GM12878 (cell line): ENCODE data around the gene LRRC74B. TPM values are rescaled to one million over a fixed set of nuclear protein-coding genes. Genes with fewer than 3 reads are reported as not detected.

ENCODE experiments used
- ATAC-seq: fragments of 200-7000 bp; cut with Tn5 transposase; 3 replicates; pipeline ENCODE4 v1.9.1; 2020; ENCODE audit warnings: mild to moderate bottlenecking, moderate library complexity
- BruUV-seq: library from RNA; stranded (reverse); fragments of 400-500 nt; replicated peaks from 2 replicates; lab custom pipeline; 2021; lab: Mats Ljungman, UMichigan
- CTCF ChIA-PET: fragments of 300-600 bp; sonication (Branson Sonifier 250); formaldehyde crosslinking; extraction: SDS; loops from one replicate; lab custom pipeline; 2021; ENCODE audit warnings: inconsistent platforms; lab: Yijun Ruan, JAX
- POLR2A ChIA-PET: fragments of 350-600 bp; formaldehyde crosslinking; extraction: SDS; loops from one replicate; lab custom pipeline; 2021; ENCODE audit warnings: inconsistent platforms; lab: Charles Lee
- RAD21 ChIA-PET: fragments of 300-600 bp; sonication (Branson Sonifier 250); formaldehyde crosslinking; loops from one replicate; lab custom pipeline; 2023; ENCODE audit warnings: antibody characterized with exemption; ENCODE audit not compliant: unreplicated experiment; lab: Charles Lee
- SMC1A ChIA-PET: fragments of 300-600 bp; sonication (Branson Sonifier 250); formaldehyde crosslinking; loops from one replicate; lab custom pipeline; 2023; ENCODE audit not compliant: unreplicated experiment, uncharacterized antibody; lab: Charles Lee
- DNase-seq: peaks from one replicate; pipeline ENCODE4 v3.0.0-alpha.2; 2011; ENCODE audit warnings: low read depth, low spot score
- FAIRE-seq: peaks from 3 replicates; lab custom pipeline; 2011; peaks lifted over from hg19 to GRCh38; lab: Jason Lieb, UNC
- H2AFZ ChIP-seq: 2 replicates; pipeline ENCODE4 v1.6.0; 2011; ENCODE audit warnings: low read depth, low read length, control low read depth; ENCODE audit not compliant: control insufficient read depth
- H3K27ac ChIP-seq: 2 replicates; pipeline ENCODE4 v1.5.1; 2011; ENCODE audit warnings: control low read depth; ENCODE audit not compliant: control insufficient read depth, insufficient read depth
- H3K27me3 ChIP-seq, 2 experiments: replicated peaks in 1 of 2; 2 replicates each; pipeline versions ENCODE4 v1.6.0 to v1.6.1; 2011; ENCODE audit warnings: low read length in 1 of 2; ENCODE audit not compliant: control insufficient read depth in 2 of 2, insufficient read depth in 2 of 2
- H3K36me3 ChIP-seq, 2 experiments: 2 replicates each; pipeline ENCODE4 v1.5.1; 2011; ENCODE audit warnings: low read length in 1 of 2; ENCODE audit not compliant: control insufficient read depth in 2 of 2, insufficient read depth in 2 of 2
- H3K4me1 ChIP-seq: 2 replicates; pipeline ENCODE4 v1.6.1; 2011; ENCODE audit warnings: mild to moderate bottlenecking, low read length, moderate library complexity, mixed read lengths; ENCODE audit not compliant: control insufficient read depth, insufficient read depth
- H3K4me2 ChIP-seq: 2 replicates; pipeline ENCODE4 v1.6.0; 2011; ENCODE audit warnings: control low read depth; ENCODE audit not compliant: control insufficient read depth, insufficient read depth
- H3K4me3 ChIP-seq: fragments of 200-600 bp; sonication (generic); 2 replicates; pipeline ENCODE4 v1.5.1; 2016
- H3K79me2 ChIP-seq: 2 replicates; pipeline ENCODE4 v1.6.0; 2011; ENCODE audit warnings: low read length; ENCODE audit not compliant: control insufficient read depth, insufficient read depth
- H3K9ac ChIP-seq: 2 replicates; pipeline ENCODE4 v1.8.0; 2011; ENCODE audit warnings: low read length, control low read depth, mixed read lengths; ENCODE audit not compliant: control insufficient read depth, insufficient read depth
- H3K9me3 ChIP-seq: replicated peaks from 3 replicates; pipeline ENCODE4 v1.5.1; 2011; ENCODE audit warnings: mild to moderate bottlenecking, low read length; ENCODE audit not compliant: control insufficient read depth, insufficient read depth
- H4K20me1 ChIP-seq: 2 replicates; pipeline ENCODE4 v1.6.0; 2011; ENCODE audit not compliant: control insufficient read depth, insufficient read depth
- ASH2L ChIP-seq: fragments of 300-600, 200-600 bp; sonication (generic); IDR thresholded peaks from 2 replicates; pipeline ENCODE4 v1.6.1; 2017; ENCODE audit warnings: low read depth, mild to moderate bottlenecking, borderline replicate concordance
- BACH1 ChIP-seq: fragments of 450-650 bp; IDR thresholded peaks from 2 replicates; pipeline ENCODE4 v1.6.1; 2017; ENCODE audit warnings: mild to moderate bottlenecking, borderline replicate concordance
- CHD2 ChIP-seq: IDR thresholded peaks from 2 replicates; pipeline ENCODE4 v1.6.1; 2011; ENCODE audit warnings: low read depth, low read length, improper control_type of control experiment, borderline replicate concordance
- E2F4 ChIP-seq: IDR thresholded peaks from 2 replicates; pipeline ENCODE4 v1.6.1; 2012; ENCODE audit warnings: low read depth, low read length, improper control_type of control experiment
- GATAD2B ChIP-seq: fragments of 450-650 bp; conservative IDR thresholded peaks from 2 replicates; pipeline ENCODE4 v1.6.1; 2017; ENCODE audit warnings: low read depth, mild to moderate bottlenecking, moderate library complexity
- KDM1A ChIP-seq: fragments of 200-600 bp; sonication (generic); IDR thresholded peaks from 2 replicates; pipeline ENCODE4 v1.6.1; 2016; ENCODE audit warnings: borderline replicate concordance
- MYB ChIP-seq: fragments of 150-350 bp; IDR thresholded peaks from 2 replicates; pipeline ENCODE4 v1.6.1; 2014; ENCODE audit warnings: mild to moderate bottlenecking, low read depth, low read length, borderline replicate concordance
- NR2F1 ChIP-seq: fragments of 450-650 bp; conservative IDR thresholded peaks from 2 replicates; pipeline ENCODE4 v1.6.1; 2017; ENCODE audit warnings: mild to moderate bottlenecking
- PML ChIP-seq: IDR thresholded peaks from 2 replicates; pipeline ENCODE4 v1.6.1; 2012; ENCODE audit warnings: low read length, inconsistent platforms
- RAD51 ChIP-seq: fragments of 450-650 bp; IDR thresholded peaks from 2 replicates; pipeline ENCODE4 v1.6.1; 2016; ENCODE audit warnings: moderate library complexity, mild to moderate bottlenecking, inconsistent platforms
- SRF ChIP-seq, 2 experiments: IDR thresholded peaks; 2 replicates each; pipeline ENCODE4 v1.6.1; 2011; ENCODE audit warnings: low read depth in 2 of 2, low read length in 2 of 2, mild to moderate bottlenecking in 1 of 2, moderate library complexity in 1 of 2
- SUZ12 ChIP-seq: fragments of 200-600 bp; sonication (generic); IDR thresholded peaks from one replicate; pipeline ENCODE4 v1.6.1; 2018; ENCODE audit warnings: antibody characterized with exemption, mild to moderate bottlenecking; ENCODE audit not compliant: unreplicated experiment
- YBX1 ChIP-seq: fragments of 450-650 bp; IDR thresholded peaks from 2 replicates; pipeline ENCODE4 v1.6.1; 2016; ENCODE audit warnings: antibody characterized with exemption
- ZNF687 ChIP-seq: fragments of 450-650 bp; IDR thresholded peaks from 2 replicates; pipeline ENCODE4 v1.6.1; 2017; ENCODE audit warnings: mild to moderate bottlenecking, moderate library complexity
- ZZZ3 ChIP-seq: IDR thresholded peaks from 2 replicates; pipeline ENCODE4 v1.6.1; 2011; ENCODE audit warnings: low read depth; ENCODE audit not compliant: control insufficient read depth, insufficient read length
- WGBS: methylation state at CpG from one replicate; pipeline ENCODE4 v1.1.6; 2016; ENCODE audit warnings: low lambda C conversion rate; ENCODE audit not compliant: insufficient replicate concordance, insufficient coverage; ENCODE audit errors: missing lambda C conversion rate; 5-methylcytosine and 5-hydroxymethylcytosine counted together
- in situ Hi-C: fragments of 300-500 bp; cut with MboI; formaldehyde crosslinking; loops from 9 replicates; pipeline ENCODE4 v1.14.3; 2018; ENCODE audit warnings: mixed read lengths
- intact Hi-C: fragments of 100-400 bp; cut with micrococcal nuclease; formaldehyde crosslinking; loops from one replicate; pipeline ENCODE4 v1.14.2; 2022; ENCODE audit not compliant: unreplicated experiment
- polyA plus RNA-seq, 11 experiments: library from polyadenylated mRNA; depleted of rRNA in 4 of 11; unstranded in 6 of 11; stranded (reverse) in 5 of 11; fragments of >200 nt; fragmentation: Nextera tagmentation in 4 of 11; fragmentation: Illumina TruSeq in 1 of 11; extraction: Ambion mirVana in 4 of 11; extraction: Trizol in 1 of 11; gene quantifications; 1 replicate in 1 of 11; 2 replicates in 10 of 11; pipeline versions ENCODE4 v1.2.1 to v1.2.3, GENCODE V29; 2011 to 2016; ENCODE audit warnings: inconsistent platforms in 2 of 11, missing spikeins in 2 of 11, low read depth in 1 of 11
- total RNA-seq, 4 experiments: library from RNA; depleted of rRNA in 3 of 4; stranded (reverse); fragments of >200 nt in 3 of 4; fragmentation: Illumina TruSeq in 1 of 4; extraction: Trizol in 1 of 4; gene quantifications; 2 replicates each; pipeline versions ENCODE4 v1.2.1 to v1.2.3, GENCODE V29; 2013 to 2021

The LRRC74B gene
- total and polyA plus RNA-seq, 10 of the 15 experiments (the other 5 are each of a cell fraction or from before 2014, with no cell fraction given), result not detected

- no peak overlapping the region for H3K27ac ChIP-seq
- WGBS, result 20% methylated on average over 7 of the region's 7 CpGs
- no peak overlapping the region for H3K4me2 ChIP-seq
- TF ChIP-seq E2F4 (no peak), NR2F1 (no peak), ASH2L (no peak), PML (no peak), GATAD2B (no peak), BACH1 (no peak), ZNF687 (no peak), MYB (no peak), KDM1A (no peak), YBX1 (no peak), RAD51 (no peak), SUZ12 (no peak), SRF (IDR thresholded peaks at IDR 0.05; ENCODE audit: low read depth in 2 of 2, low read length in 2 of 2) (no peak), ZZZ3 (no peak), CHD2 (no peak)
- ATAC-seq, result no peak
- no peak for DNase-seq
- no peaks in the 10 kb centered on the region for H3K36me3 ChIP-seq
- H3K9me3 ChIP-seq, result no peaks in the 10 kb centered on the region
- no peaks in the 10 kb centered on the region for H3K79me2 ChIP-seq
- in situ Hi-C loops, result no loop called here
- SMC1A ChIA-PET, result interaction anchor here (1.0 kb wide), 1 partner anchor 10 kb away, joined by 3 read pairs; no protein-coding TSS in a partner anchor
- intact Hi-C loops, result no loop called here
- no peaks in the 10 kb centered on the region for H4K20me1 ChIP-seq
- H3K4me1 ChIP-seq, result no peaks in the 10 kb centered on the region
- no peak for FAIRE-seq
- RAD21 ChIA-PET, result interaction anchor here (0.6 to 1.1 kb wide), 2 partner anchors 118 to 605 kb away, joined by 3 to 5 read pairs; partner anchors contain the start of genes KLHL22 and LZTR1
- no peak overlapping the region for H3K4me3 ChIP-seq
- H2AFZ ChIP-seq, result no peak overlapping the region
- CTCF ChIA-PET, result interaction anchor here (1.1 to 1.3 kb wide), 2 partner anchors 10 to 79 kb away, joined by 3 to 5 read pairs; no protein-coding TSS in a partner anchor
- POLR2A ChIA-PET, result no interaction called here
- no peaks in the 10 kb centered on the region for H3K27me3 ChIP-seq
- no peak overlapping the region for H3K9ac ChIP-seq
- no TSS peak for BruUV-seq
Observed at GRCh38 chr22:21100149-21101032, 54.6 kb downstream of the LRRC74B start.
